Measurements from ENCODE around the gene GDF2.

The GDF2 gene

DNA sequence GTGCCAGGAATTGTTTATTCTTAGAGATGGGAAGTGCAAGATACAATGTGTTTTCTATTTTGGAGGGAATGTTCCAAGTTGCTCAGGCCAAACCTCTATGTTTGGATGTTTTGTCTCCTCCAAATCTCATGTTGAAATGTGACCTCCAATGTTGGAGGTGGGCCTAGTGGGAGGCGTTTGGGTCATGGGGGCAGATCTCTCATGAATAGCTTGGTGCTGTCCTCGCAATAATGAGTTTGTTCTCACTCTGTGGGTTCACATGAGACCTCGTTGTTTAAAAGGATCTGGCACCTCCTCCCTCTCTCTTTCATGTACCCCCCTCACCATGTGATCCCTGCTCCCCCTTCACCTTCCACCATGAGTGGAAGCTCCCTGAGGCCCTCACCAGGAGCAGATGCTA lies 30.6 kb upstream of the GDF2 start:
- no peak for DNase-seq (ENCODE audit: low read depth)

DNA sequence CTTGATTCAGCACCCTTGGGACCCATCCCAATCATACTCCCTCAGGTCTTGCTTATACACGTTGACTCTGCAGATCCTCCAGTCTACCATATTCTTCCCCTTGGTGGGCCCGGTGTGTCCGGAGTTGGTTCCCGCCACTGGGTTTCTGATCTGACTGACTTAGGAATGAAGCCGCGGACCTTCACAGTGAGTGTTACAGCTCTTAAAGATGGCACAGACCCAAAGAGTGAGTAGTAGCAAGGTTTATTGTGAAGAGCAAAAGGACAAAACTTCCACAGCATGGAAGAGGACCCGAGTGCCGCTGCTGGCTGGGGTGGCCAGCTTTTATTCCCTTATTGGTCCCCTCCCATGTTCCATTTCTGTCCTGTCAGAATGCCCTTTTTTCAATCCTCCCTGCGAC lies 28.2 kb upstream of the GDF2 start:
- DNase-seq (ENCODE audit: low read depth): no peak

DNA sequence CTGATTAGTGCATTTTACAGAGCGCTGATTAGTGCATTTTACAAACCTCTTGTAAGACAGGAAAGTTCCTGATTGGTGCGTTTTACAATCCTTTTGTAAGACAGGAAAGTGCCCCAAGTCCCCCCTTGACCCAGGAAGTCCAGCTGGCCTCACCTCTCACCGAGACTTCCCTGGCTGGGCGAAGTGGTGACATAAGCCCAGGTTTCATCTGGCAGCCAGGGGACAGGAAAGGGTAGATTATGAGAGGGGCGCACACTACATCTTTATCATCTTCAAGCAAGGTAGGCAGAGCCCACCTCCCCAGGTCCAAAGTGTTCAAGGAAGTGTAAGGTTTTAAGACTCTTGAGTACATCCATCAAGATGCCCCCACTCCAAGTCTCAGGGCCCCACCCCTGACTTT lies 27.8 kb upstream of the GDF2 start:
- no peak for DNase-seq (ENCODE audit: low read depth)

DNA sequence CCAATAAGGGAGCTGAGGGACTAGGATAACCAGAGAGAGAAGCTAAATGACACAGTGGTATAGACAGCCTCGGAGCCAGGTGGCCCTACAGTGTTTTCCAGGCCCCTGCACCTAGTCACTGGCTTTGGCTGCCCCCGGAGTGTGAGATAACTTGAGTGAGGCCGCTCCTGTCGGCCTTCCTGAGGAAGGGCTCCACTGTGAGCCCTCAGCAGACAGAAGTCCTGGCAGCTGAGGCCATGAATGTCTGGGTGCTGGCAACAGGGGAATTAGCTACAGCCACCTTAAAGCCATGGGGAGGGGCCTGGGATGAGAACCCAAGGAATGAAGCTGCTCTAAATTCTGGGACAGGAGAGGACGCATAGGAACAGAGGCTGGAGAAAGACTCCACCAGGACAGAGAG lies 26.8 kb upstream of the GDF2 start:
- no peak for DNase-seq (ENCODE audit: low read depth)

DNA sequence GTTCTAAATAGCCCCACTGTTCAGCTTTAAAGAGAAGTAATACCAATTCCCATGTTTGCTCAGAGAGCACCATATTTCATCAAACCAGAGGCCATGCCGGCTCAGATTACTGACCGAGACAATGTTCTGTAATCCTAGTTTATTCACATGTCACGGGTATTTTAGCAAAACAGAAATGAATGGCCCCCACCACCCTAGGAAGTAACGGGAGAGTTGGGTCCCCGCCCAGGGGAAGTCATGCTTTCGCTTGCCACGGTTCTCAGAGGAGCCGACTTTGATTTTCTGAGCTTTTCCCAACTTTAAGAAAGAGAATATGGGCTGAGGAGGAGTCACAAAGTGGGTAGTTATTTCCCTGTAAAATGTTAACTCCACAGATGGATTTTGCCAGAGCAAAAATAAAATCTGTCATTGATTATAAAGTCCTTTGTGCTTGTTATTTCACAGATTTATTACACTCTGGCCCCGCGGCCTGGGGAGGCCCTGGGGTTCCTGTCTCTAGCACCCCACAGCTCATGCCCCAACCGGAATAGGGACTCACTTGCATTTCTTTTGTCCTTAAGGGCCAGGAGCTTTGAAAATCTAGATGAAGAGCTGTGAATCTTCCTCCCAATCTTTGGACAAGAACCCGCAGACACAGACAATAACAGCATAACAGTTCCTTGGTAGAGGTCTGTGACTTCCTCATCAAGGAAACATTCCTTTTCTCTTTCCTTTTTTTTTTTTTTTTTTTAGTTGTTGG lies 25.9 kb upstream of the GDF2 start:
- DNase-seq (ENCODE audit: low read depth): no peak

DNA sequence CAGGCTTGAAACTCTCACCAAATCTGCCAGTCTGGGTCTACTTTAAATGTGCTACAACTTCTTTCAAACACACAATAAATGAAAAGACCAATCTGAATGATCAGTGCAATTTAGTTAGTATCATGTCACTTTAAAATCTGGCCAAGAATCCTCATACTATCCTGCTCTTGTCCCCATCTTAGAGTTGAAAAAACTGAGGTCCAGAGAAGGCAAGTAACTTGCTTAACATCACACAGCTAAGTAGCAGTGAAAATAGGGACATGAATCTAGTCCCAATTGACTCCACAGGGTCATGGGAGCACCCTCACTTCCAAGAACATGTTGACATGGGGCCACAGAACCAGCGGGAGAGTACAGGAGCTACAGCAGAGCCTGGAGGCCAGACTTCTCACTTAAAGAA lies 25.3 kb upstream of the GDF2 start:
- no peak for DNase-seq (ENCODE audit: low read depth)

DNA sequence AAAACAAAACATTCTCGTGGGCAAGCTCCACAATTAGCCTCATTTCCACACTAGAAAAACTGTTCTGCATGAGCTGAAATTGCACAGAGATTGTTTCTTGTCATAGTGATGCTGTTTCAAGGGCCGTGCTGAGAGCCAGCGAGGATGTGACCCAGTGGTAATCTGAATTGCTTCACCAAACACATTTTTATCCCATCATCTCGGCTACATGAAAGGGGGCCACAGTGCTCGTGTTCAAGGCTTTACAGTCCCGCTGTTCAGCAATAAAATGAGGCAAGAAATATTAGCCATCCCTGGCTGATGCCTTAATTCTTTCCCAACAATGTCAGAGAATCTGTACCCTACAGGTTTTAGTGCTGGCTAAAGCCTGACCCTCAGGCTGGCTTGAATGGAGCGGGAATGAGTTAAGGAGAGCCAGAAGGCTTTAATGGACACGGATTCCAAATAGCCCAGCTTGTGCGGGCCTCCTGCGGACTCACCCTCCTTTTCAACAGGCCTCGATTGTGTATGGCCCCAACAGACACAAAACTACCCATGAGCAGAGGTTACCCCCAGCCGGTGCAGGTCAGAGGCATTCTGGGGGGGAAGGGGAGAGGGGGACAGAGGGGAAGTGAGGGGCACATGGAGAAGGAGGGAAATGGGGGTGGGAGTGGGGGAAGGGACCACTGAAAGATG lies 24.3 kb upstream of the GDF2 start:
- no peak for DNase-seq (ENCODE audit: low read depth)

DNA sequence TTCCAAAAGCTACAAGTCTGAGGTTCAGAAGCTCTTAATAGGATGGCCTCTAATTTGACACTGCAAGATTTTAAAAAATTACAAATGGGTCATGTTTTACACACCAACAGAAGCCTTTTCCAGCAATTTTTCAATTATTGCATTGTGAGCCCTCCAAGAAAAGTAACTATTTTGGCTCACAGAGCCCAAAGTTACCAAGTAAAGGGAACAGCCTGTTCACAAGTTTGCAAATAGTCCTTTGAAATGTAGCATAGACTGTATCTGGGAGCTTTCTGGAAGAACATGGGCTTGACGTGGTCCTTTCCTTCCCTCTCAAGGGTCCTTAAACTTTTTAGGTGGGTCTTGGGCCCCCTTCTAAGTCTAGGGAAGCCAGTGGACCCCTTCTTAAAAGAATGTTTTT lies 23.5 kb upstream of the GDF2 start:
- no peak for DNase-seq (ENCODE audit: low read depth)

DNA sequence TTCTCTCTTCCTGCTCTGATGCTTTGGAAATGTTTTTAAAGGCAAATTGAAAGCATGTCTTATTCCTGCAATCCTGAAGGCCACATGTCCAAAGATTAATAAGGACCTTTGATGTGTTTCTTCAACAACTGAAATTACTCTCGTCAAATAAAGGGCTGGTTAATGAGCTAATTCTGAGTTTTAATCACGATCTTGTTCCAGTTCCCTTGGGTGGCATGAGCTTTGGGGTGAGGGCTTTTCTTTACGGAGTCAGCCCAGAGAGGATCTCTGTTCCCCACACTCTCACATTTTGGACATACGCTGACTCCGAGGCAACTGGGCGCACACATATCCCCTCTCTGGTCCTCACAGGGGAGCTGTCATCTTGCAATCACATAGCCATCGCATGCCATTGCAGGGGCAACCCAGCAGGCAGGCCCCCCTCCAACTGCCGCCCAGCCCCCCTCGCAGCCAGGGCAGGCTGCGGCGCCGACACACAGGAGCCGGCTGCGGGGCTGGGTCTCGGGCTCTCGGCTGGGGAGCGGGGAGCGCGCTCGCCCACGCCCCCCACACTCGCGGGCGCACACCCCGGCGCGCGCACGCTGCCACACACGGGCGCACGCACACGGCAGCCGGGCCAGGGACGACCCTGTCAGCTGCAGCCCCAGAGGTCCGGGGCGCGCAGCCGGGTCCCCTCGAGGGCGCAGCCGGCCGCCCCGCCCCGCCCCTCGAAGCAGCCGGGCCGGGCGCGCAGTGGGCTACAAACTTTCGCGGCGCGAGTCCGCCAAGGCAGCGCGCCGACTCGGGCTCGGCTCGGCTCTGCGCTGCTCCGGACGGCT lies 22.4 kb upstream of the GDF2 start, which contains the start of gene GDF10:
TSS of gene GDF10 (plus strand) at position 587 of the 818 bp plus-strand sequence. CDS start 455 bp downstream, outside the sequence.
- DNase-seq (ENCODE audit: low read depth): no peak

DNA sequence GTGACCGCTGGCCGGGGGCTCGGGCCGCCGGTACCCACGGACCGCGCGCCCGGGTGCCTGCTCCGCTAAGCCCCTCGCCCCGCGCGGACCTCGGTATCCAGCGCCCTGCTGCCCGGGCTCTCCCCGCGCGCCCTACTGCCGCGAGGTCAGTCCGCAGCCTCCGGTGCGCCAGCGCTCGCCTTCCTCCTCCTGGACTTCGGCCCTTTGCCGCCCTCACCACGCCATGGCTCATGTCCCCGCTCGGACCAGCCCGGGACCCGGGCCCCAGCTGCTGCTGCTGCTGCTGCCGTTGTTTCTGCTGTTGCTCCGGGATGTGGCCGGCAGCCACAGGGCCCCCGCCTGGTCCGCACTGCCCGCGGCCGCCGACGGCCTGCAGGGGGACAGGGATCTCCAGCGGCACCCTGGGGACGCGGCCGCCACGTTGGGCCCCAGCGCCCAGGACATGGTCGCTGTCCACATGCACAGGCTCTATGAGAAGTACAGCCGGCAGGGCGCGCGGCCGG lies 21.8 kb upstream of the GDF2 start:
- DNase-seq (ENCODE audit: low read depth): no peak

DNA sequence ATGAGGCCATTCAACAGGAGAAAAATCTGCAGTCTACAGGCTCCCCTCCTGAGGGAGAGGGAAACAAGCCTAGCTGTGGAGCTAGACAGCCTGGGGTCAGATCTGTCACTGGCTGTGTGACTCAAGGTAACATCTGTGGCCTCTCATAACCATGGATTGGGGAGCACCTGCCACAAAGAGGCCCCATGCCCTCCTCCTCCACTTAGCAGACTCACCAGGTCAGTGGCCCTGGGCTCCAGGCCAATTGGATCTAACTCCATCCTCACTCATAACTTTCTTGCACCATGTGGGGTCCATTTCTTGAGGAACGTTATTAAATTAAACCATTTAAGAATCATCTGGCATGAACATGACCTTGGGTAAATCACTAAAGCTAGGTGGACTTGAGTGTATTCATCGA lies 20.4 kb upstream of the GDF2 start:
- DNase-seq (ENCODE audit: low read depth): no peak

DNA sequence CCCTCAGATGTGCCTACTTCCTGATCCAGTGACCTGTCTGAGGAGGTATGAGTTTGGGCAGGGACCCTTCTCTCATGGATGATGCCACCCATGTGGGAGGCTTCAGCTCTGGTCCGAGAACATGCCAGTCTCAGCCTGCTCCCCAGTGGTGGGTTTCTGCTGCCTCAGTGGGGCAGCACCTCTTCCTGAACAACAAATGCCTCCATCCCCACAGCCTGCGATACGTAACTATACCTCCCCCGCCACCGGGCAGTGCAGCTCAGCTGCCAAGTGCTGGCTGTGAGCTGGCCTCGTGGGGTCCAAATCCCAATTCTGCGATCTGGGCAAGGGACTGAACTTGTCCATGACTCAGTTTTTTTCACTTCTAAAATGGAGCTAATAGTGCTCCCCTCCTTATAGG lies 19.1 kb upstream of the GDF2 start:
- DNase-seq (ENCODE audit: low read depth): no peak

DNA sequence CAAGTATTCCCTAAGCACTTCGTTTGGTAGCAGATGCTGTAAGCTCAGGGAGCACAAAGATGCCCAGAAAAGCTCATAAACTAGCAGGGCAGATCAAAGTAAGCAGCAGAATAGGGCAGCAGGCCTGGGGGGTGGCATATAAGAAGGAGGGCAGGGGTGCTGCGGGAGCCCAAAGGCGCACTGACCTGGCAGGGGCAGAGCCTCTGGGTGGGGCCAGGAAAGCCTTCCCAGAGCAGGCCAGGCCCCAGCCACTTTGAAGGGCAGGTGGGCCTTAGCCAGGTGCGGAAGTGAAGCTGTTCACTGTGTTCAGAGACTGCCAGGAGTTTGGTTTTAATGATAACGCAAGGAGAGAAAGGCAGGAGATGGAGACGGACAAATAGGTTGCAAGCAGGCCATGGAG lies 18.4 kb upstream of the GDF2 start:
- DNase-seq (ENCODE audit: low read depth): no peak

DNA sequence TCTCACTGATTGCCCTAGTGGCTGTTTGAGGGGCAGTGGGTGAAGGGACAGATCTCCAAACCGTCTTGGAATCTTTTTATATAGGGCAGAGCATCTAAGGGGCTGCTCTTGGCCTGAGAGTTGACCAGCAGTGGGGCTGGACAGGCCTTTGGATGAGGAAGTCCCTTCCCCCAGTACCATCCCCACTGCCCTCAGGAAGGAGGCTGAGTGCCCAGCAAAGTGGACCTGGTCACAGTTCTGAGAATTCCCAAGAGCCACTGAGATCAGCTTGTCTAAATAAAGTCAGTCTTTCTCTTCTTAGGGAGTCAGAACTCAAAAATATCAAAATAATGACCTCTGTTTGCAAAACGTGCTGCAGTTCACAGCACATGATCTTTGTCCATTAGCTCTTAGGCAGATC lies 16.7 kb upstream of the GDF2 start:
- DNase-seq (ENCODE audit: low read depth): no peak

DNA sequence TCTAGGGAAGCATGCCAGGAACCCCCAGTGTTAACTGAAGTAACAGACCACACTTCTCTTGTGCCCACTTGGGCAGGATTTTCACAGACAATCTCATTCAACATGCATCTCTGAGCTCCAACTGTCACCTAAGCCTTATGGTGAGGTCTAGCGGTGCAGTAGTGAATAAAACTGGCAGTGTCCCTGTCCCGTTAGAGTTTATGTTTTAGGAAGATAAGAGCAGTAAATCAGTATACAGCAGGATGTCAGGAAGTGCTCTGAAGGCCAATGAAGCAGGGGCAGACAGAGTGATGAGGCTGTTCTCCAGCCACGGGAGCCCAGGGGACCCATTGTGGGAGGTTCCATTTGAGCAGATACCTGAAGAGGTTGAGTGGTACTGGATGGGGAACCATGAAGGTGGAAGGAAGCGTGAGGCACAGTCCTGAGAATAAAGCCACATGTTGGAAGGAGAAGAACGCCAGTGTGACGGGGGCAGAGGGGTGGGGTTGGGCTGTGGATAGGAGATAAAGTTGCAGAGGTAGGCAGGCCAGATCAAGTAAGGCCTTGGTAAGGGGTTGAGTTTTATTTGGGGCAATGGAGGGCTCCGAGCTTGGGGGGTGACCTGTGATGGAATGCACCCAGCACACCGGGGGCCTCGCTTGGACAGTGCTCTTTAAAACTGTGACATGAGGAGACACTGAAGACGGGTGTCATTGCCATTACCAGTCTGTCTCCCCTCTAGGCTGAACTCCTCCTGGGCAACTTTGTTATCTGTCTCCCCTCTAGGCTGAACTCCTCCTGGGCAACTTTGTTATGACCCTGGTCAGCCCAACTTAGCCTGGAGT lies 15.7 kb upstream of the GDF2 start:
- no peak for DNase-seq (ENCODE audit: low read depth)

DNA sequence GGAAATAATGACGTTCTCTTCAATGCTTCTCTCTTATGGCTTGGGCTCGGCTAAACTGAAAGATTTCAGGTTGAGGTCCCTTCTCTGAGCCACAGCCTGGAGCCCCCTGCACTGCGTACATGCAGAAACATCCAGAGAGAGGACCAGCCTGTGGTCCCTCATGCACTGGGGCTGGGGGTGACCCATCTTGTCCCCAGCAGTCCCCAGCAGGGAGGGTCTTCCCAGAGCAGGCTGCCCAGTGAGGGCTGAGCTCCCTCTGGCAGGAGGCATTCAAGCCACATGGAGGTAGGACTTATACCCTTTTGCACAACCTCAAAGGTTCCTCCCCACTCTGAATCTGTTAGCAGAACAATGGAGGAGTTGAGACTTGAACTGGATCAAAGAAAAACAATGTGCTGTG lies 14.9 kb upstream of the GDF2 start:
- no peak for DNase-seq (ENCODE audit: low read depth)

DNA sequence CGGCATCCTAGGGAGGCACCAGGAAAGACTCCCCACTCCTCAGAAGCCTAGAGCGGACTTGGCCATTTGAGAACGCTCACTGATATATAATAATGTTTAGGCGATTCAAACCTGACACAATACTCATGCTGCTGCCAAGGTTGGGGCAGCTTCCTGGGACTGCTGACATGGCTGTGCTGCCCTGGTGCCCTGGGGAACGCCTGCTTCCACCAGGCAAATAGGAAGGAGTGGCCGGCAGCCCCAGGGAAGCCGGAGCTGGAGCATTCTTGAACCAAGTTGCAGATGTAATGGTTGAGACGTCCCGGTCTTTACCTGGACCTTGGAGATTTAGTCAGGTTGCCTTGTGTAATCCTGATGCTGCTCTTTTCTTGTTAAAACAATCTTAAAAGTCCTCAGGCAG lies 13.5 kb upstream of the GDF2 start:
- DNase-seq (ENCODE audit: low read depth): no peak

DNA sequence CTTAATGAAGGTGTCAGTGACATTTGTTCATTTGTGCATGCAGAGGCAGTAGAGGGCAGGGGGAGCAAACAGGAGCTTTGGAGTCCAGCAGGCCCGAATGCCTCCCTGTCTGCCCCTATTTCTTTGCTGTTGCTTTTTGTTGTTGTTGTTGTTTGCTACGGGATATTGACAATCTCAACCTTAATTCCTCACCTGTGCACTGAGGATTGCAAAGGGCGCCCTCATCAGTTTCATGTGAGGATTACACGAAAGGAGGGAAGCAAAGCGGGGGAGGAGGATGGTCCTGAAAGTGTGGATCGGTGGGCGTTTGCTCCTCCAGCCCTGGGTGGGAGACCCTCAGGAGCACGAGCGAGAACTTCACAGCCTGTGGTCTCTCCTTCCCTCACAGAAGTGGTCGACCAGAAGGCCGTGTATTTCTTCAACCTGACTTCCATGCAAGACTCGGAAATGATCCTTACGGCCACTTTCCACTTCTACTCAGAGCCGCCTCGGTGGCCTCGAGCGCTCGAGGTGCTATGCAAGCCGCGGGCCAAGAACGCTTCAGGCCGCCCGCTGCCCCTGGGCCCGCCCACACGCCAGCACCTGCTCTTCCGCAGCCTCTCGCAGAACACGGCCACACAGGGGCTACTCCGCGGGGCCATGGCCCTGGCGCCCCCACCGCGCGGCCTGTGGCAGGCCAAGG lies 12.7 kb upstream of the GDF2 start:
- DNase-seq (ENCODE audit: low read depth): no peak

DNA sequence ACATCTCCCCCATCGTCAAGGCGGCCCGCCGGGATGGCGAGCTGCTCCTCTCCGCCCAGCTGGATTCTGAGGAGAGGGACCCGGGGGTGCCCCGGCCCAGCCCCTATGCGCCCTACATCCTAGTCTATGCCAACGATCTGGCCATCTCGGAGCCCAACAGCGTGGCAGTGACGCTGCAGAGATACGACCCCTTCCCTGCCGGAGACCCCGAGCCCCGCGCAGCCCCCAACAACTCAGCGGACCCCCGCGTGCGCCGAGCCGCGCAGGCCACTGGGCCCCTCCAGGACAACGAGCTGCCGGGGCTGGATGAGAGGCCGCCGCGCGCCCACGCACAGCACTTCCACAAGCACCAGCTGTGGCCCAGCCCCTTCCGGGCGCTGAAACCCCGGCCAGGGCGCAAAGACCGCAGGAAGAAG lies 12.2 kb upstream of the GDF2 start:
- no peak for DNase-seq (ENCODE audit: low read depth)

DNA sequence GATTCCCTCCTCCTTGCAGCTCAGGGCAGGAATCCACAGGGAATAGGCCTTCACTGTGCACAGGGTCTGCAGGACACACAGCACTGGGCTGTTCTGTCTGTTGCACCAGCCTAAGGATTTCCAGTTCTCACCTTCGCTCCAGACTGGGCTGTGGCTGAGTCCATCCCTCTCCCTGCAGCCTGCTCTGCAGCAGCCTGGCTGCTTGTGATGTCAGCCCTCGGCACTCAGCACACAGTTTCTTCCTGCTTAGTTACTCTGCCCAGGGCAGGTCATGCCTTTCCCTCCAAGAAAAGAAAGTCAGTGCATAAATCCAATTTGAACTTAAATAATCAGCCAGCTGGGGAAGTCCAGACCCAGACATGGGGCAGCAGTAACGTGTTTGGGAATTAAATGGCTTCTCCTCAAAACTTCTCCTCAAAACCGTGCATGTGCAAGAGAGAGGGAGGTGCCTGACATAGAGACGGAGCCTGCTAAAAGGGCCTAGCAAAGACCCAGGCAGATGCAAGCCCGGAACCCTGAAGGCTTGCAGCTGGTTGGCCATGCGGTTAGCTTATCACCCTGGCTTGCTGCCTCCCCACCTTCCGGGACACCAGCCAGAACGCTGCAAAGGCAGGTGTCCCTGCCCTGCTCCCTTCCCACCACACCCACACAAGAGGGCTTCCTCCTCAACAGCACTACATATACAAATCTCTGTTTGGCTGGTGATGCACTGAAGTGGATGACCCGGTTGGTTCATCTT lies 10.9 kb upstream of the GDF2 start:
- no peak for DNase-seq (ENCODE audit: low read depth)

Data from HS-5 (cell line).